HepG2 (cell line): ENCODE results near the gene FGF18. TPM values are rescaled to one million over a fixed set of nuclear protein-coding genes. Genes with fewer than 3 reads are reported as not detected.

Source experiments
- ATAC-seq: fragments of 200-7000 bp; cut with Tn5 transposase; 3 replicates; pipeline ENCODE4 v1.9.1; 2020; ENCODE audit warnings: mild to moderate bottlenecking, moderate library complexity
- BruUV-seq: library from RNA; stranded (reverse); fragments of 400-500 nt; replicated peaks from 2 replicates; lab custom pipeline; 2021; lab: Mats Ljungman, UMichigan
- CTCF ChIA-PET: fragments of 300-600 bp; formaldehyde crosslinking; extraction: SDS; loops from one replicate; lab custom pipeline; 2021; ENCODE audit warnings: low total read pairs, inconsistent platforms, low intra/inter-chr PET ratio; lab: Yijun Ruan, JAX
- POLR2A ChIA-PET: fragments of 350-600 bp; sonication (Branson Sonifier 250); formaldehyde crosslinking; loops from one replicate; lab custom pipeline; 2020; ENCODE audit warnings: antibody characterized with exemption, inconsistent platforms; lab: Yijun Ruan, JAX
- DNase-seq: peaks from one replicate; pipeline ENCODE4 v3.0.0-alpha.2; 2015; ENCODE audit warnings: low spot score
- FAIRE-seq: peaks from 3 replicates; lab custom pipeline; 2011; peaks lifted over from hg19 to GRCh38; lab: Jason Lieb, UNC
- H2AFZ ChIP-seq: one replicate; pipeline ENCODE4 v1.6.1; 2011; ENCODE audit warnings: low read length, inconsistent platforms
- H3K27ac ChIP-seq: fragments of 300-600 bp; 3 replicates; pipeline ENCODE4 v1.8.0; 2011; ENCODE audit warnings: mixed run types, mild to moderate bottlenecking, mixed read lengths, low read length, inconsistent platforms; ENCODE audit not compliant: insufficient read depth; ENCODE audit errors: extremely low read length
- H3K27me3 ChIP-seq, 2 experiments: fragments of 200-600 bp in 1 of 2; 2 replicates in 1 of 2; 3 replicates in 1 of 2; pipeline versions ENCODE4 v1.6.0 to v1.8.0; 2011; ENCODE audit warnings: low read length in 2 of 2, mild to moderate bottlenecking in 2 of 2, moderate library complexity in 2 of 2, inconsistent platforms in 1 of 2; ENCODE audit not compliant: insufficient read depth in 2 of 2, control insufficient read depth in 1 of 2
- H3K36me3 ChIP-seq, 2 experiments: fragments of 200-600 bp in 1 of 2; replicated peaks in 1 of 2; 2 replicates in 1 of 2; 3 replicates in 1 of 2; pipeline versions ENCODE4 v1.5.1 to v1.8.0; 2011; ENCODE audit warnings: low read length in 2 of 2, inconsistent platforms in 1 of 2; ENCODE audit not compliant: insufficient read depth in 2 of 2, control insufficient read depth in 1 of 2
- H3K4me1 ChIP-seq: 2 replicates; pipeline ENCODE4 v1.5.1; 2012; ENCODE audit warnings: low read length, inconsistent platforms; ENCODE audit not compliant: insufficient read depth
- H3K4me2 ChIP-seq: 2 replicates; pipeline ENCODE4 v1.6.0; 2011; ENCODE audit warnings: low read depth, low read length, inconsistent platforms
- H3K4me3 ChIP-seq, 3 experiments: fragments of 200-600 bp in 1 of 3; sonication (generic), shearing (Covaris generic) in 1 of 3; replicated peaks in 1 of 3; 2 replicates each; pipeline ENCODE4 v1.5.1; 2011 to 2016; ENCODE audit warnings: low read length in 3 of 3, inconsistent platforms in 2 of 3, low read depth in 2 of 3, mild to moderate bottlenecking in 2 of 3, control low read depth in 1 of 3, mixed read lengths in 1 of 3; ENCODE audit not compliant: insufficient read depth in 1 of 3
- H3K79me2 ChIP-seq: one replicate; pipeline ENCODE4 v1.6.1; 2011; ENCODE audit warnings: low read length, inconsistent platforms; ENCODE audit not compliant: insufficient read depth
- H3K9ac ChIP-seq: 2 replicates; pipeline ENCODE4 v1.6.0; 2011; ENCODE audit warnings: mild to moderate bottlenecking, low read depth, low read length, inconsistent platforms; ENCODE audit not compliant: insufficient read depth
- H3K9me3 ChIP-seq: 2 replicates; pipeline ENCODE4 v1.5.1; 2012; ENCODE audit warnings: mild to moderate bottlenecking, low read length
- H4K20me1 ChIP-seq: 2 replicates; pipeline ENCODE4 v1.6.0; 2011; ENCODE audit warnings: inconsistent platforms, mild to moderate bottlenecking, low read length, moderate library complexity; ENCODE audit not compliant: insufficient read depth
- CTCF ChIP-seq: sonication (generic); formaldehyde crosslinking; IDR thresholded peaks from 2 replicates; pipeline ENCODE4 v1.5.0; 2020; ENCODE audit warnings: mild to moderate bottlenecking, missing genetic modification reagents, moderate library complexity
- EP300 ChIP-seq, 3 experiments: sonication (generic) in 1 of 3; formaldehyde crosslinking in 1 of 3; IDR thresholded peaks; 2 replicates each; pipeline versions ENCODE4 v1.5.1 to v1.6.1; 2011 to 2020; ENCODE audit warnings: low read depth in 2 of 3, low read length in 2 of 3, borderline replicate concordance in 1 of 3, improper control_type of control experiment in 1 of 3, mild to moderate bottlenecking in 1 of 3, missing genetic modification reagents in 1 of 3, moderate library complexity in 1 of 3
- GABPB1 ChIP-seq: IDR thresholded peaks from 2 replicates; pipeline ENCODE4 v1.6.1; 2016; ENCODE audit warnings: mild to moderate bottlenecking, missing genetic modification reagents, moderate library complexity, missing compliant biosample characterization
- IRF2 ChIP-seq: IDR thresholded peaks from 2 replicates; pipeline ENCODE4 v1.6.1; 2018; ENCODE audit warnings: missing genetic modification reagents, missing compliant biosample characterization
- NR2F6 ChIP-seq, 2 experiments: IDR thresholded peaks; 2 replicates each; pipeline ENCODE4 v1.6.1; 2016; ENCODE audit warnings: antibody characterized with exemption in 1 of 2, mild to moderate bottlenecking in 1 of 2
- RXRB ChIP-seq: IDR thresholded peaks from 2 replicates; pipeline ENCODE4 v1.6.1; 2016; ENCODE audit warnings: borderline replicate concordance, missing genetic modification reagents, missing compliant biosample characterization
- XRCC5 ChIP-seq: fragments of 200-400 bp; formaldehyde crosslinking; optimal IDR thresholded peaks from 2 replicates; pipeline ENCODE3; 2017; ENCODE audit warnings: mild to moderate bottlenecking, low read length
- ZFX ChIP-seq: sonication (generic); formaldehyde crosslinking; IDR thresholded peaks from 2 replicates; pipeline ENCODE4 v1.4.0; 2020; ENCODE audit warnings: mild to moderate bottlenecking, low read depth, missing genetic modification reagents, moderate library complexity
- ZNF687 ChIP-seq: sonication (generic); formaldehyde crosslinking; IDR thresholded peaks from 2 replicates; pipeline ENCODE4 v1.5.1; 2020; ENCODE audit warnings: mild to moderate bottlenecking, missing genetic modification reagents, moderate library complexity
- WGBS: methylation state at CpG from one replicate; pipeline ENCODE4 v1.1.6; 2017; ENCODE audit warnings: low lambda C conversion rate; 5-methylcytosine and 5-hydroxymethylcytosine counted together
- in situ Hi-C: cut with HindIII; loops from 2 replicates; pipeline ENCODE4 v1.10.0; 2017; ENCODE audit warnings: low pct_unique_long_range_greater_than_20kb; ENCODE audit not compliant: extremely low pct_ligation_motif_present
- intact Hi-C: fragments of 100-400 bp; cut with micrococcal nuclease; formaldehyde crosslinking; loops from one replicate; pipeline ENCODE4 v1.10.0; 2022; ENCODE audit not compliant: unreplicated experiment
- polyA plus RNA-seq, 8 experiments: library from polyadenylated mRNA; depleted of rRNA in 3 of 8; stranded (reverse) in 7 of 8; unstranded in 1 of 8; fragments of >200 nt; fragmentation: Illumina TruSeq in 4 of 8; extraction: Trizol in 4 of 8; gene quantifications; 2 replicates each; pipeline versions ENCODE4 v1.2.1 to v1.2.3, GENCODE V29; 2011 to 2016; ENCODE audit warnings: low read depth in 4 of 8, missing spikeins in 1 of 8, mixed read lengths in 1 of 8; ENCODE audit not compliant: insufficient read depth in 1 of 8
- total RNA-seq, 5 experiments: library from RNA; depleted of rRNA; stranded (reverse); fragments of >200 nt; fragmentation: Illumina TruSeq; extraction: Trizol; gene quantifications; 2 replicates each; pipeline ENCODE4 v1.2.3, GENCODE V29; 2016; ENCODE audit warnings: low read depth in 1 of 5

FGF18 gene
- total and polyA plus RNA-seq, 2 of the 13 experiments (the other 11 are each of a cell fraction or from before 2014, with no cell fraction given): not detected

- no TSS peak for BruUV-seq
- no peaks in the 10 kb centered on the region for H4K20me1 ChIP-seq
- ATAC-seq (peak; percentile 62), DNase-seq (no peak), FAIRE-seq (no peak)
- no peak for TF ChIP-seq XRCC5
- no peak for TF ChIP-seq NR2F6 (IDR thresholded peaks at IDR 0.05)
- no peak for TF ChIP-seq NR2F6 (CRISPR knock-in tag; IDR thresholded peaks at IDR 0.05)
- TF ChIP-seq CTCF: 0 out of 2 replicates have a peak, but pooled peaks have one; percentile 16
- TF ChIP-seq EP300 (IDR thresholded peaks at IDR 0.05; ENCODE audit: low read depth in 2 of 2, low read length in 2 of 2): no peak
- TF ChIP-seq EP300 (CRISPR knock-in tag; IDR thresholded peaks at IDR 0.05; ENCODE audit: borderline replicate concordance): no peak
- TF ChIP-seq ZNF687 (CRISPR knock-in tag): peak; percentile 48
- no peak for TF ChIP-seq RXRB (CRISPR knock-in tag)
- no peak for TF ChIP-seq IRF2 (CRISPR knock-in tag)
- TF ChIP-seq ZFX (CRISPR knock-in tag): peak; percentile 36; the same call in 1 of the 2 replicates
- no peak for TF ChIP-seq GABPB1 (CRISPR knock-in tag)
- H3K36me3 ChIP-seq: no peaks in the 10 kb centered on the region
- H3K27me3 ChIP-seq: peaks cover 0 to 17% of the 10 kb centered on the region in 2 experiments; a peak in 1 of 5 replicates
- H3K4me2 ChIP-seq: peak overlapping the region; percentile 57; the same call in 1 of the 2 replicates
- CTCF ChIA-PET: no interaction called here
- in situ Hi-C loops (no loop called here), intact Hi-C loops (no loop called here)
- POLR2A ChIA-PET: no interaction called here
- H3K4me3 ChIP-seq: peak overlapping the region in 1 of 3 experiments; percentile 44; a peak in 1 of 6 replicates
- no peak overlapping the region for H2AFZ ChIP-seq
- H3K9ac ChIP-seq: no peak overlapping the region
- WGBS: 22% methylated on average over 12 of the region's 14 CpGs
- no peak overlapping the region for H3K27ac ChIP-seq
- H3K4me1 ChIP-seq: peaks cover 26% of the 10 kb centered on the region
- no peaks in the 10 kb centered on the region for H3K9me3 ChIP-seq
- H3K79me2 ChIP-seq: no peaks in the 10 kb centered on the region
Observed at GRCh38 chr5:171437286-171437821, 17.9 kb downstream of the FGF18 start.
